GM21825 (cell line): ENCODE measurements around the gene KNDC1.

Source experiments
- ATAC-seq: cut with Tn5 transposase; IDR thresholded peaks from one replicate; pipeline ENCODE4 v1.9.1; 2021; ENCODE audit warnings: mild to moderate bottlenecking, moderate library complexity; ENCODE audit not compliant: unreplicated experiment

KNDC1 gene

GRCh38 chr10:133187906-133188681, 28.1 kb downstream of the KNDC1 start:
- no peak for ATAC-seq

GRCh38 chr10:133189256-133189655, 29.2 kb downstream of the KNDC1 start:
- no peak for ATAC-seq

DNA sequence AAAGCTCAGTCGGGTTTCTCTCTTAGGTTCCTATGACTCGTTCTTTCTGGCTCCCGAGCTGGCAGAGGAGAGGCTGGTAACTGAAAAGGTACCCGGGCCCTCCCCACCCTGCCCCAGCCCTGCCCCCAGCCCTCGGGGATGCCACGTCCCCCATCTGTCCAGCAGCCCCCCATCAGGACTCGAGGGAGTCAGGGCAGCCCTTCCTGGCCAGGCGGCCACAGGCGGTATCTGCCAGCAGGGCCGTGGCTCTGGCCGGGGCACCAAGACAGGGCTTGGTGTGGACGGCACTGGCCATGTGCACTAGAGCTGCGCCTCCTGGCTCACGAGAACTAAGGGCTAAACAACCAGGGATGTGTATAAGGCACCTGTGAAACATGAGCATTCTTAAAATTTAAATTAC, 29.7 kb downstream of the KNDC1 start:
- ATAC-seq = no peak

GRCh38 chr10:133190225-133190624, 30.2 kb downstream of the KNDC1 start:
- no peak for ATAC-seq

DNA sequence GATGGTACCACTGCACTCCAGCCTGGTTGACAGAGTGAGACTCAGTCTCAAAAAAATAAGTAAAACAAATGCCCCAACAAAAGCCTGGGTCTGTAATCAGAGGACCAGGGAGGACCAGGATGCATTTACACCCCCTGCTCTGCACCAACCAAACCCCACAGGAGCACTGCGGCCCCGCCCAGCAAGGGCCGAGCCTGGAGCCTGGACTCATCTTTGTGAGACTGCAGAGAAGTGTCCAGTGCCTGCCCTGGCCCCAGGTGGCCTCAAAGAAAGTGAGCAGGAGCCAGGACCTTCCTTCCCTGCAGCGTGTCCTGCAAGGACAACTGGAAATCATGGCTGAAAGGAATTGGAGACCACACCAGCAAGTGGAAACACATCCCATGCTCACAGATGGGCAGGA, 31.6 kb downstream of the KNDC1 start:
- ATAC-seq = no peak

DNA sequence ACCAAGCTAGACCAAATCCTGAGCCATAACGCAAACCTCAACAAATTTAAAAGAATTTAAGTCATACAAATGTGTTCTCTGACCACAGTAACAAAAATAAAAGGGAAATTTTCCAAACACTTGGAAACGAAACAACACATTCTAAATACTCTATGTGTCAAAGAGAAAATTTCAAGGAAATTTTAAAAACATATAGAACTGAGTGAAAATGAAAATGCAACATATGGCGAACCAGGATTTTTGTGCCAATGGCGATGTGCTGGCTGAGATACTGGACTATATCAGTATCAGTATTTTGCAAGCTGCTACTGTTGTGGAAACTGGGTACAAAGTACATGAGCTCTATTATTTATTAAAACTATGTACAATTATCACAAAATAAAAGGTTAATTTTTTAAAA, 34.1 kb downstream of the KNDC1 start:
- no peak for ATAC-seq

DNA sequence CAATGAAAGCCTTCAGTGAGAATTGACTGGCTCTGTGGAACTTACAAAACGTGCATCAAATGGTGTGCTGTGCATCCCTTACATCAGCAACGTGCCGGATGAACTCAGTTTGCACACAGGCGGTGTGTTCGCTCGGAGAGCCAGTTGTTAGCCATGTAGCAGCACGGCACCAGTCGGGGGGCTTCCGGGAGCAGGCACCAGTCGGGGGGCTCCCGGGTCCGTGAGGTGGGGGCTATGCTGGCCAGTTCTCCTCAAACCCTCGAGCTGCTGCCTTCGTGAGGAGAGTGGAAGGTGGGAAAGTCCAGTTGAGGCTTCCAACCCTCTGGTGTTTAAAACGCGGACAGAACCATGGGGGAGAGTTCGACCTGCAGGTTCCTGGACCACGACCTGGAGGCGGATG, 35.1 kb downstream of the KNDC1 start:
- ATAC-seq = no peak

- no peak for ATAC-seq
These were observed 35.6 kb downstream of the KNDC1 start for GRCh38 chr10:133195611-133196010.

DNA sequence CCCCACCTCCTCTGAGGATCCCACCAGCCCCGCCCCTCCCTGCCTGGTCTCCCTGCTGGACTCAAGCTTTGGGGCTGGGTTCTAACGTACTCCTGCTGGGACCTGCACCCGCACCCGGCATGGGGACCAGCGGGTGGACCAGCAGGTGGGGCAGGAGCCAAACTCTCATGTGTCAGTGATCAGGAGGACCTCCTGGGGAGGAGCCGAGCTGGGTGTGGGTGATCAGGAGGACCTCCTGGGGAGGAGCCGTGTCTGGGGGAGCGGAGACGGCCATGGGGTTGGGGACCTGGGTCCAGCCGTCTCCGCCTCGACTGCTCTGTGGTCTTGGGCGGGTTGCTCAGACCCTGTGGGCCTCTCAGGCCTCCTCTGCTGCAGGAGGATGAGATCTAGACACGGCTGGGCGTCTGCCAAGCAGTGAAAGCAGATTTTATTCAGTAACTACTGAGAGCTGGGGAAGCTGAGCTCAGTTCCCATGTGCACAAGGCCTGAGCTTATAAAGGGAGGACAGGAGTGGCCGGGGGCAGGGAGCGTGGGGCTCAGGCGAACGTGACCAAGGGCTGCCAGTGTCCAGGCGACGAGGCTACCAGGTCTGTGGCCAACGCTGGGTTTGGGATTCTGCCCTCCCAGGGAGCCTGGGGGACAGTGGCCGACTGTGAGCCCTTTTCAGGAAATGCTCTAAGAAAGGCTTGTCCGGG, 36.3 kb downstream of the KNDC1 start:
- ATAC-seq = no peak

DNA sequence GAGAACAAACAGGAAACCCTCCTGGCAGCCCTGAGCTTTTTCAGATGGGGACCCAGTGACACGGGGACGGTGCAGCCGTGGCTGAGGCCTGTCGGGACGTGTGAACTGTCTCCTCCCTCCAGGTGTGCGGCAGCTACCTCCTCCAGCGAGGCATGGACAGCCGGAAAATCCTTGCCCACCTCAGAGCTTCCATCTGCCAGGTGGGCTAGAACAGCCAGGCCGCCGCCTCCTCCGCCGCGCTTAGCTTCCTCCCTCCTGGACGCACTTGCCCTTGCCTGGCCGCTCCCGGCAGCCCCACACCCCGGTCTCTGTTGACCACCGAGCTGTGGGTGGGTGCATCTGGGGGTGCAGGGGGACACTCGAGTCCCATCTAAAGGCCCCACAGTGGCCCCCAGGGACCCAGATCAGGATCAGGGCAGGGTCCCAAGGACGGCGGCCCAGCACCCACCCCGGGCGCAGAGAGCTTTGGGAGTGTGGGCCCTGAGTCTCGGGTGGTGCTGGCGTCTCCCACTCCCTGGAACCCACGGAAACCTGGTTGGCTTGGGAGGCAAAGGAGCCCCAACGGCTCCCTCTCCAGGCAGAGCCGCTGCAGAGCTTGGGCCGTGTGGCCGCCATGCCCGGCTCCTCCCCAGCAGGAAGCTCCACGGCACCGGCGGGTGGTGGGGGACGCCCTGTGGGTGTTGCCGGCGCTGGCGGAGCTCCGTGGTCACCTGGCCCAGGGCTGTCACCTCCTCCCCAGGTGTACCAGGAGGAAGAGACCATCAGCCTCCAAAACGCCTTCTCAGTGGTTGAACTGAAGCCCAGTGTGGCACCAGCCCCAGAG, 37.1 kb downstream of the KNDC1 start:
- ATAC-seq = no peak

DNA sequence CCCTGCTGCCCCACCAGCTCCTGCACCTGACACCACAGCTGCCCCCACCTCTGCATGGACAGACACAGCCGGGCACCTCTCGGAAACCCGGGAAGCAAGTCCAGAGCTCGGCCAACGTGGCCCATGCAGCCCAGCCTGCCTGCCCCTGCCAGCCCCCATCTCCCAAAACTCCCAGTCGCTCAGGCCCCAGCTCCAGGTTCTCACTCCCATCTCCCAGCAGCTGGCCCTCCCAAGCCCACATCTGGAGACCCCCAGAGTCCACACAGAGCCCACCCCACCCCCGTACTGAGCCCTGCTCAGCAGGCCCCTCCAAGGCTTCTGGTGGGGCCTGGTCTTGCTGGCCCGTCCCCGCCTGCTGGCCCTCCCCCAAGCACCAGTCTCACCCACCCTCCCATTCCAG, 37.8 kb downstream of the KNDC1 start:
- ATAC-seq = no peak

GRCh38 chr10:133198206-133198605, 38.2 kb downstream of the KNDC1 start:
- ATAC-seq = no peak

- no peak for ATAC-seq
These were observed 38.8 kb downstream of the KNDC1 start for GRCh38 chr10:133198621-133199487.

- no peak for ATAC-seq
These were observed 39.5 kb downstream of the KNDC1 start for GRCh38 chr10:133199488-133199885.

DNA sequence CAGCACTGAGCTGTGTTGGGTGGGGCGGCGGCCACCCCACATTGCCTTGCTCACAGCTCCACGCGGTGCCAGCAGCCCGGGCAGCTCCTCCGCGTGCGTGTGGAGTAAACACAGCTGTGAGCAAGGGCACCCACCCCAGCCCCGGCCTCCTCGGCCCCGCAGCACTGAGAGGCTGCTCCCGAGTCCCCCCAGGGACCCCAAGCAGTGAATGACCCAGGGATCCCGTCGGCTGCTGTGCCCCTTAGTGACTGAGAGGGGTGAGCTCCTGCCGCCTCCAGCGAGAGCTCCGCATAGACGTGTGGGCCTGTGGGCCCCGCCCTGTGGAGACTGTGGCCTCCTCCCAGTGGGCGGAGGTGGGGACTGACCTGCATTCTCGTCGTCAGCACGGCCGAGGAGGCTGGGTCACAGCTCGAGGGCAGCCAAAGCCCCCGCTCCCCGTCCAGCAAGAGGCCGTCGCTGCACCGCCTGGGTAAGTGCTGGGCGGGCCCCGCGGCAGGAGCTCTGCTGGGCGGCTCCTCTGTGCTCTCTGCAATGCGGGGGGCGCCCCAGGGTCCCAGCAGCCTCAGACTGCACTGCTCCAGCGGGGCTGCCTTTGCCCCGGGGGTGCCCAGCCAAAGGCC, 40.1 kb downstream of the KNDC1 start:
- no peak for ATAC-seq

DNA sequence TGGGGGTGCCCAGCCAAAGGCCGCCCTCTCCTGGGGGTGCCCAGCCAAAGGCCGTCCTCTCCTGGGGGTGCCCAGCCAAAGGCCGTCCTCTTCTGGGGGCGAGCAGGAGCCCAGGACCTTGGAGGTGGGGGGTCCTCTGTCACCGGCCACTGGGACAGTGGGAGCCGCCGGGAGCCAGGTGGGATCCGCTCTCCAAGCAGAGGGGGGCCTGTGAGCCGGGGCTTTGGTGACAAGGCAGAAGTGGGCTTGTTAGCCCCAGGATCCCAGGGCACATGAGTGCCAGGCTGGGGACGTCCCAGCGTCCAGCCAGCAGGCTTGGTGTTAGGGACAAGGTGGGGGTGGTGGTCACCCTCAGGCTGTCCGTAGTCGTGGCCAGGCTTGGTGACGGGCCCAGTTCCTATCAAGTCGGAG, 40.6 kb downstream of the KNDC1 start:
- no peak for ATAC-seq

GRCh38 chr10:133201151-133201947, 41.3 kb downstream of the KNDC1 start:
- ATAC-seq = no peak

DNA sequence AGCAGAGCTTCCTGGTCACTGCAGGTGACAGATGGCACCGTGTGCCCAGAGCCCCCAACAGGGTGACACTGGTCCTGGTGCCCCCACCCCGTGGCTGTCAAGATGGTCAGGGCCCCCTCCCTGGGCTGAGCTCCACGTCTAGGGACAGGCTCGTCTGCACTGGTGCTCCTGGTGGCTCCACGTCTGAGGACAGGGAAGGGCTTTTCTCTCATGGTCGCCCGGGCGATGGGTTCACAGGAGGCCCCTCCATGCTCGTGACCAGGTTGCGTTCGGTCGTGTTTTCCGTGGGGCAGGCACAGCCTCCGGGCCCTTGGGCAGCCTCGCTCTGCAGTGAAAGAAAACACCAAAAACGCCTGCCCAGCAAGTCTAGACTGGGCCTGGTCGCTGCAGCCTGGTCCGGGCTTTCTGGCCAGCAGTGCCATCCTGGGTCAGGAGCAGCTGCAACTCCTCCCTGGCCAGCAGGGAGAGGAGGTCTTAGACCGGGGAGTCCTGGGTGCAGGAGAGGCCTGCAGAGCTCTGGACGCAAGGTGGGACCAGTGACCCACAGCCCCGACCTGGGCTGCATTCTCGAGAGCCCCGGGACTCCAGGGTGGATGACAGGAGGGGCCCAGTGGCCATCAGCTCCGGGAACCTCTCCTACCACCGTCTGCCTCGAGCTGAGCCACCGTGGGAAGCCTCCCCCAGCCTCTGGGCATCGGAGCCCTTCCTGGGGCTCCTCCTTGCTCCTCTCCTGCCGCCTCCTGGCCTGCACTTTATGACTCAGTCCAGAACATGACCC, 42.1 kb downstream of the KNDC1 start:
- no peak for ATAC-seq
